Spleen (tissue), 11 donors: ENCODE results near the gene LMOD1. TPM values are rescaled to one million over a fixed set of nuclear protein-coding genes. Genes with fewer than 3 reads are reported as not detected.

Experiments
- DNase-seq: peaks from one replicate; pipeline ENCODE4 v3.0.0-alpha.2; 2020
- H3K27ac ChIP-seq, 8 donors: fragments of 200-600 bp; sonication (generic) in 7 of 8; 1 replicate in 4 of 8; 2 replicates in 4 of 8; pipeline versions ENCODE4 v1.5.0 to v1.8.0; 2016 to 2021; ENCODE audit warnings: inconsistent platforms in 4 of 8, mild to moderate bottlenecking in 4 of 8, moderate library complexity in 1 of 8
- H3K27me3 ChIP-seq, 7 donors: fragments of 200-600 bp; sonication (generic) in 6 of 7; replicated peaks in 1 of 7; 1 replicate in 4 of 7; 2 replicates in 3 of 7; pipeline versions ENCODE4 v1.5.0 to v1.8.0; 2016 to 2021; ENCODE audit warnings: inconsistent platforms in 3 of 7, mild to moderate bottlenecking in 1 of 7
- H3K36me3 ChIP-seq, 6 donors: fragments of 200-600 bp; sonication (generic) in 5 of 6; 1 replicate in 4 of 6; 2 replicates in 2 of 6; pipeline versions ENCODE4 v1.5.0 to v1.8.0; 2016 to 2021; ENCODE audit warnings: inconsistent platforms in 2 of 6
- H3K4me1 ChIP-seq, 6 donors: fragments of 200-600 bp; sonication (generic) in 5 of 6; 1 replicate in 3 of 6; 2 replicates in 3 of 6; pipeline versions ENCODE4 v1.5.0 to v1.8.0; 2016 to 2021; ENCODE audit warnings: inconsistent platforms in 3 of 6
- H3K4me3 ChIP-seq, 8 donors: fragments of 200-600 bp; sonication (generic) in 7 of 8; 1 replicate in 4 of 8; 2 replicates in 4 of 8; pipeline versions ENCODE4 v1.5.0 to v1.8.0; 2016 to 2021; ENCODE audit warnings: inconsistent platforms in 4 of 8, mild to moderate bottlenecking in 4 of 8, moderate library complexity in 2 of 8
- H3K9me3 ChIP-seq, 8 donors: fragments of 200-600 bp; sonication (generic) in 7 of 8; 1 replicate in 4 of 8; 2 replicates in 4 of 8; pipeline versions ENCODE4 v1.5.0 to v1.8.0; 2016 to 2021; ENCODE audit warnings: inconsistent platforms in 4 of 8
- CTCF ChIP-seq, 11 experiments: fragments of 200-600 bp in 7 of 11; fragments of 450-650 bp in 4 of 11; sonication (generic) in 4 of 11; IDR thresholded peaks in 8 of 11; conservative IDR thresholded peaks in 3 of 11; 1 replicate in 7 of 11; 2 replicates in 4 of 11; pipeline versions ENCODE4 v1.4.0 to v1.8.0; 2016 to 2021; ENCODE audit warnings: antibody characterized with exemption in 11 of 11, inconsistent platforms in 4 of 11, mild to moderate bottlenecking in 1 of 11
- POLR2A ChIP-seq, 3 donors: fragments of 450-650 bp; IDR thresholded peaks; one replicate each; pipeline ENCODE4 v1.5.1; 2017; ENCODE audit warnings: antibody characterized with exemption in 3 of 3, mild to moderate bottlenecking in 1 of 3
- POLR2AphosphoS5 ChIP-seq, 3 donors: sonication (generic); formaldehyde crosslinking; IDR thresholded peaks; one replicate each; pipeline ENCODE4 v1.5.1; 2017; ENCODE audit warnings: antibody characterized with exemption in 3 of 3
- WGBS, 5 donors: extraction: QIAGEN DNeasy Blood & Tissue Kit in 3 of 5; methylation state at CpG; one replicate each; pipeline versions ENCODE4 v1.1.5 to v1.1.7; 2013 to 2018; 5-methylcytosine and 5-hydroxymethylcytosine counted together
- intact Hi-C: fragments of 100-400 bp; cut with DNase I; formaldehyde crosslinking; loops from one replicate; pipeline ENCODE4 v1.15.0; 2023; ENCODE audit warnings: low total_unique reads
- polyA plus RNA-seq, 3 donors: library from polyadenylated mRNA; stranded (reverse); fragments of 200-250 nt; gene quantifications; one replicate each; pipeline ENCODE4 v1.2.1, GENCODE V29; 2013
- total RNA-seq, 7 donors: library from RNA; depleted of rRNA in 3 of 7; stranded (reverse); fragments of >200 nt in 3 of 7; fragmentation: NEBNext Ultra II Directional in 4 of 7; extraction: Animal tissue kit (Norgen Biotek cat#: 25700) in 4 of 7; gene quantifications; one replicate each; pipeline versions ENCODE4 v1.1.0 to v1.2.1, GENCODE V29; 2016 to 2021
- donor health status: healthy with polysubstance abuse.
- donor health status: DM: no; HTN: no; CAD: no; lungs with moderate emphysema.
- donor health status: DM: no; HTN: no; CAD: no.
- donor health status: Bipolar disorder and iron deficiency.
- donor health status: healthy.
- donor health status: DM: no; HTN: no; CAD: no.
- donor health status: DM: yes; HTN: yes; CAD: no.

Gene LMOD1
- total and polyA plus RNA-seq, 10 donors, result 4.2 to 21.0 (median 11.2) TPM

DNA sequence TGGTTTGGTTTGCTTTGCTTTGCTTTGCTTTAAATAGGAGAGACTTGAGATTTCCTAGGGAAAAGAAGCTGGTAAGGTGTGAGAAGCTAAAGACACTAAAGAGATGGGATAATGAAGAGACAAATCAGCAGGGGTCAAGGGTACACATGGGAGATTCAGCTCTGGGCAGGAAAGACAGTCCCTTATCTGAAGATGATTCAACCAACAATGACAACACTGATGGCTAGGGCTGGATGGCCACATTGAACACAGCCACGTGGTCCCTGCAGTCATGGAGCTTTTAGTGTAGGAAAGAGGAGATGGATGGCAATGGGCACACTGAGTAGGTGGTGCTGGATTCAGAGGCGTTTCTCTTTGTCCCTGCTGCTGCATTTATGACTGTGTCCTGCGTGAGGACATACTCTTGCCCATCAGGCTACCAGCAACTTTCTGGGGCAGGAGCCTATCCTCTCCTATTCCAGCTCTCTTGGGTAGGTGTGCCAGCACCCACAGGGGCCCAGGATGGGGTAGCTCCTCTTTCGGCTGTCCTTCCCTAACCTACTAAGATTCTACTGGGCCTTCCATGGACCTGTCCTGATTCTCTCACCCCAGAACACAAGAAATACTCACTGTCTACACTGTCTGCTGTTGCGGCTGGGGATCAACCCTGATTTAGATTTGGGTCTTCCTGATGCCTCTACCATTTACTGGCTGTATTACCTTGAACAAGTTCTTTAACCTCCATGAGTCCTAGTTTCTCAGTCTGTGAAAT lies 59.1 kb downstream of the LMOD1 start:
- intact Hi-C loops, result no loop called here
- Histone ChIP-seq H3K27ac (no peak overlapping the region), H3K4me1 (peaks cover 5 to 51% (median 32%) of the 10 kb centered on the region in 6 donors), H3K36me3 (no peaks in the 10 kb centered on the region), H3K9me3 (no peaks in the 10 kb centered on the region), H3K27me3 (peaks cover 0 to 57% (median 18%) of the 10 kb centered on the region in 7 donors), H3K4me3 (no peak overlapping the region)
- peak; percentile 30 for DNase-seq
- 77 to 92% (median 85%) methylated on average over 5 of the region's 5 CpGs for WGBS, 5 donors
- TF ChIP-seq POLR2AphosphoS5 (IDR thresholded peaks at IDR 0.05) (no peak), POLR2A (IDR thresholded peaks at IDR 0.05) (no peak), CTCF (IDR thresholded peaks at IDR 0.05 in 8 of 11, conservative IDR thresholded peaks at IDR 0.05 in 3 of 11) (no peak)

GRCh38 chr1:201886103-201886885 lies 60.1 kb downstream of the LMOD1 start:
- Histone ChIP-seq H3K27me3 (peaks cover 0 to 49% (median 18%) of the 10 kb centered on the region in 7 donors), H3K36me3 (no peaks in the 10 kb centered on the region), H3K9me3 (no peaks in the 10 kb centered on the region), H3K27ac (no peak overlapping the region), H3K4me1 (peaks cover 5 to 58% (median 32%) of the 10 kb centered on the region in 6 donors), H3K4me3 (no peak overlapping the region)
- peak; percentile 23 for DNase-seq
- intact Hi-C loops, result no loop called here
- 89 to 96% (median 94%) methylated on average over 9 of the region's 9 CpGs for WGBS, 5 donors
- TF ChIP-seq POLR2A (IDR thresholded peaks at IDR 0.05), result no peak
- TF ChIP-seq CTCF (IDR thresholded peaks at IDR 0.05 in 8 of 11, conservative IDR thresholded peaks at IDR 0.05 in 3 of 11), result no peak
- TF ChIP-seq POLR2AphosphoS5 (IDR thresholded peaks at IDR 0.05), result no peak

DNA sequence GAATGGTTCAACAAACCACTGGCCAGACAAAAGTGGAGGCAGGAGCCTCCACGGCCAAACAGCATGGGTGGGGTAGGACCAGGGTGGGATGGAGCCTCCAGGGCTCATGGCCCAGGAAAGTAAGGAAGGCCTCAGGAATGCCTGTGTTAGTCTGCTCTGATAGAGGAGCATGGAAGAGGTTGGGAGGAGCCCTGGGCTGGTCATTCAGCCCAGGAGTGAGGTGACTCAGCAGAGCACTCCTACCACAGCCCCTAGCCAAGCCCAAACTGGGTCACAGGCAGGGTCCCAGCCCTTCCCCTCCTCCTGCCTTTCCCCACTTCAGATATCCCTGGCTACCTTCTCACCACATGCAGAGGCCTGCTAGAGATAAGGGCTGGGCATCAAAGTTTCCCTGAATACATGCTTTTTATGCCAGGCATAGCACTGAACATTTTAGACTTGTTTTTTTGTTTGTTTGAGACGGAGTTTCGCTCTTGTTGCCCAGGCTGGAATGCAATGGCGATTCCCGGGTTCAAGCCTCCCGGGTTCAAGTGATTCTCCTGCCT lies 60.7 kb downstream of the LMOD1 start:
- H3K4me3 ChIP-seq, result no peak overlapping the region
- intact Hi-C loops, result no loop called here
- no peak overlapping the region for H3K27ac ChIP-seq
- TF ChIP-seq POLR2AphosphoS5 (IDR thresholded peaks at IDR 0.05) (no peak), CTCF (IDR thresholded peaks at IDR 0.05 in 8 of 11, conservative IDR thresholded peaks at IDR 0.05 in 3 of 11) (no peak), POLR2A (IDR thresholded peaks at IDR 0.05) (no peak)
- no peaks in the 10 kb centered on the region for H3K9me3 ChIP-seq
- H3K36me3 ChIP-seq, result no peaks in the 10 kb centered on the region
- H3K4me1 ChIP-seq, result peaks cover 5 to 65% (median 32%) of the 10 kb centered on the region in 6 donors
- DNase-seq, result peak; percentile 39
- H3K27me3 ChIP-seq, result peaks cover 0 to 42% (median 18%) of the 10 kb centered on the region in 7 donors
- 89 to 95% (median 91%) methylated on average over 6 of the region's 6 CpGs for WGBS, 5 donors
